ENCODE measurements around the gene ZNF148.

DNA sequence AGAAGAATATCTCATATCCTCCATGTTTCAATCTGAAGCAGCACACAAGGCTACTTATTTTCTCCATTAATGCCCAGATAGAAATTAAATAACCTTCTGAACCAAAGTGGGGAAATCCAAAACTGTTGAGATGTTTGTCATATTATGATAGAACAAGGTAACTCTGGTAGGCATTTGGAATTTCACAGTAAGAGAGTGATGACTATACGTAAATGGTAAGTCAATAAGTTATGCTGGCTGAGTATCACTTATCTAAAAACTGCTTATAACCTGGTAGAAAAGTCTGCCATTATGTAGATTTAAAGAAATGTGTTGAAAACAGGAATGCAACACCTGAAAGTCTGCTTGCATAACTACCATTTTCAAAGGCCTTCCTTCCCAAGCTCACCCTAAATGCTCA, 145.4 kb downstream of the ZNF148 start:
- TF ChIP-seq GABPA (IDR thresholded peaks at IDR 0.05; ENCODE audit: low read depth) (no peak), POLR2AphosphoS5 (IDR thresholded peaks at IDR 0.05; ENCODE audit: low read depth) (no peak)
- TF ChIP-seq, protein P1, sequence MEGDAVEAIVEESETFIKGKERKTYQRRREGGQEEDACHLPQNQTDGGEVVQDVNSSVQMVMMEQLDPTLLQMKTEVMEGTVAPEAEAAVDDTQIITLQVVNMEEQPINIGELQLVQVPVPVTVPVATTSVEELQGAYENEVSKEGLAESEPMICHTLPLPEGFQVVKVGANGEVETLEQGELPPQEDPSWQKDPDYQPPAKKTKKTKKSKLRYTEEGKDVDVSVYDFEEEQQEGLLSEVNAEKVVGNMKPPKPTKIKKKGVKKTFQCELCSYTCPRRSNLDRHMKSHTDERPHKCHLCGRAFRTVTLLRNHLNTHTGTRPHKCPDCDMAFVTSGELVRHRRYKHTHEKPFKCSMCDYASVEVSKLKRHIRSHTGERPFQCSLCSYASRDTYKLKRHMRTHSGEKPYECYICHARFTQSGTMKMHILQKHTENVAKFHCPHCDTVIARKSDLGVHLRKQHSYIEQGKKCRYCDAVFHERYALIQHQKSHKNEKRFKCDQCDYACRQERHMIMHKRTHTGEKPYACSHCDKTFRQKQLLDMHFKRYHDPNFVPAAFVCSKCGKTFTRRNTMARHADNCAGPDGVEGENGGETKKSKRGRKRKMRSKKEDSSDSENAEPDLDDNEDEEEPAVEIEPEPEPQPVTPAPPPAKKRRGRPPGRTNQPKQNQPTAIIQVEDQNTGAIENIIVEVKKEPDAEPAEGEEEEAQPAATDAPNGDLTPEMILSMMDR (IDR thresholded peaks at IDR 0.05; ENCODE audit: insufficient read depth, low read length): no peak
